B cell (primary cell): ENCODE data around the gene SLC12A6. TPM values are rescaled to one million over a fixed set of nuclear protein-coding genes. Genes with fewer than 3 reads are reported as not detected.

Experiments
- ATAC-seq: fragments of 200-7000 bp; cut with Tn5 transposase; one replicate; pipeline ENCODE4 v1.10.0; 2021; ENCODE audit warnings: low read depth, mild to moderate bottlenecking, moderate number of reproducible peaks, moderate library complexity
- CTCF ChIA-PET: fragments of 350-600 bp; sonication (Branson Sonifier 250); formaldehyde crosslinking; loops from one replicate; lab custom pipeline; 2021; ENCODE audit warnings: antibody characterized with exemption, inconsistent platforms; lab: Charles Lee
- POLR2A ChIA-PET: fragments of 350-600 bp; sonication (Branson Sonifier 250); formaldehyde crosslinking; loops from one replicate; lab custom pipeline; 2021; ENCODE audit warnings: antibody characterized with exemption; lab: Charles Lee
- DNase-seq: peaks from one replicate; pipeline ENCODE4 v3.0.0; 2013
- H2AFZ ChIP-seq: 2 replicates; pipeline ENCODE4 v1.6.1; 2012; ENCODE audit warnings: mild to moderate bottlenecking, low read depth, low read length; ENCODE audit not compliant: insufficient read depth, poor library complexity, severe bottlenecking
- H3K27ac ChIP-seq, 2 donors: 1 replicate in 1 of 2; 2 replicates in 1 of 2; pipeline ENCODE4 v1.5.1; 2012 to 2013; ENCODE audit warnings: low read length in 2 of 2, mild to moderate bottlenecking in 2 of 2, moderate library complexity in 1 of 2
- H3K27me3 ChIP-seq, 4 experiments: fragments of 200-600 bp in 1 of 4; sonication (generic) in 1 of 4; replicated peaks in 1 of 4; 1 replicate in 2 of 4; 2 replicates in 2 of 4; pipeline versions ENCODE4 v1.6.1 to v1.7.0; 2013 to 2016; ENCODE audit warnings: low read length in 3 of 4, mild to moderate bottlenecking in 2 of 4, mixed read lengths in 1 of 4, moderate library complexity in 1 of 4; ENCODE audit not compliant: insufficient read depth in 4 of 4, control insufficient read depth in 3 of 4; ENCODE audit errors: control extremely low read depth in 1 of 4
- H3K36me3 ChIP-seq, 2 experiments: replicated peaks in 1 of 2; 1 replicate in 1 of 2; 2 replicates in 1 of 2; pipeline versions ENCODE4 v1.6.1 to v1.7.1; 2013; ENCODE audit warnings: low read length in 1 of 2; ENCODE audit not compliant: insufficient read depth in 2 of 2, control insufficient read depth in 1 of 2; ENCODE audit errors: control extremely low read depth in 1 of 2, extremely low read depth in 1 of 2
- H3K4me1 ChIP-seq, 2 donors: fragments of 200-600 bp in 1 of 2; sonication (generic) in 1 of 2; 1 replicate in 1 of 2; 2 replicates in 1 of 2; pipeline versions ENCODE4 v1.5.1 to v1.6.1; 2013 to 2017; ENCODE audit warnings: low read length in 2 of 2; ENCODE audit not compliant: control insufficient read depth in 2 of 2, insufficient read depth in 2 of 2
- H3K4me2 ChIP-seq: replicated peaks from 2 replicates; pipeline ENCODE3; 2012; ENCODE audit warnings: mild to moderate bottlenecking, low read depth, low read length; ENCODE audit not compliant: poor library complexity, severe bottlenecking
- H3K4me3 ChIP-seq, 5 experiments: fragments of 200-600 bp in 1 of 5; sonication (generic) in 1 of 5; 1 replicate in 3 of 5; 2 replicates in 2 of 5; pipeline versions ENCODE4 v1.5.1 to v1.7.0; 2011 to 2016; ENCODE audit warnings: low read length in 4 of 5, mild to moderate bottlenecking in 4 of 5, low read depth in 2 of 5, control low read depth in 1 of 5, moderate library complexity in 1 of 5; ENCODE audit not compliant: insufficient read depth in 1 of 5; ENCODE audit errors: control extremely low read depth in 1 of 5, extremely low read depth in 1 of 5
- H3K79me2 ChIP-seq: fragments of 200-600 bp; sonication (generic); one replicate; pipeline ENCODE4 v1.6.0; 2016; ENCODE audit warnings: low read length; ENCODE audit not compliant: control insufficient read depth, insufficient read depth
- H3K9ac ChIP-seq: fragments of 200-600 bp; sonication (generic); 2 replicates; pipeline ENCODE4 v1.6.1; 2017; ENCODE audit warnings: mild to moderate bottlenecking, low read length, moderate library complexity
- H3K9me3 ChIP-seq, 3 donors: one replicate each; pipeline versions ENCODE4 v1.6.1 to v1.7.1; 2013; ENCODE audit warnings: low read length in 2 of 3; ENCODE audit not compliant: control insufficient read depth in 2 of 3, insufficient read depth in 1 of 3; ENCODE audit errors: control extremely low read depth in 1 of 3
- H4K20me1 ChIP-seq: 2 replicates; pipeline ENCODE4 v1.6.0; 2012; ENCODE audit warnings: mild to moderate bottlenecking, low read length; ENCODE audit not compliant: insufficient read depth, control insufficient read depth, poor library complexity, severe bottlenecking
- H3K27ac Mint-ChIP-seq: one replicate; pipeline ENCODE4 v1.8.0; 2021; ENCODE audit warnings: mixed read lengths
- H3K27me3 Mint-ChIP-seq: one replicate; pipeline ENCODE4 v1.8.0; 2021; ENCODE audit warnings: mixed read lengths
- H3K4me1 Mint-ChIP-seq: one replicate; pipeline ENCODE4 v1.8.0; 2021; ENCODE audit warnings: mixed read lengths
- H3K4me3 Mint-ChIP-seq: one replicate; pipeline ENCODE4 v1.8.0; 2021; ENCODE audit warnings: mixed read lengths
- H3K9me3 Mint-ChIP-seq: one replicate; pipeline ENCODE4 v1.8.0; 2022; ENCODE audit warnings: mixed read lengths; ENCODE audit not compliant: insufficient read depth
- EZH2 ChIP-seq: IDR thresholded peaks from 2 replicates; pipeline ENCODE4 v1.6.1; 2012; ENCODE audit warnings: borderline replicate concordance, low read depth, mild to moderate bottlenecking, moderate library complexity, low read length; ENCODE audit not compliant: insufficient read depth, poor library complexity, severe bottlenecking
- WGBS: methylation state at CpG from one replicate; pipeline ENCODE4 v1.1.5; 2013; ENCODE audit warnings: missing lambda C conversion rate; ENCODE audit not compliant: insufficient coverage; 5-methylcytosine and 5-hydroxymethylcytosine counted together
- intact Hi-C: fragments of 100-400 bp; cut with micrococcal nuclease; formaldehyde crosslinking; loops from one replicate; pipeline ENCODE4 v1.10.0; 2022
- polyA plus RNA-seq: library from polyadenylated mRNA; depleted of rRNA; stranded (reverse); fragments of >200 nt; gene quantifications from 2 replicates; pipeline ENCODE4 v1.2.3, GENCODE V29; 2012
- total RNA-seq, 2 donors: library from RNA; stranded (reverse); fragments of 120-200 nt in 1 of 2; gene quantifications; 1 replicate in 1 of 2; 2 replicates in 1 of 2; pipeline versions ENCODE4 v1.2.3 to v1.2.4, GENCODE V29; 2013 to 2022
- TF ChIP-seq, protein P1 (sequence below): fragments of 200-600 bp; IDR thresholded peaks from one replicate; pipeline ENCODE4 v1.8.0; 2022; ENCODE audit warnings: antibody characterized with exemption, mild to moderate bottlenecking

The SLC12A6 gene
- total and polyA plus RNA-seq, 2 donors (not counting 1 experiment from before 2014, with no cell fraction given), result 75.8 to 141 TPM

DNA sequence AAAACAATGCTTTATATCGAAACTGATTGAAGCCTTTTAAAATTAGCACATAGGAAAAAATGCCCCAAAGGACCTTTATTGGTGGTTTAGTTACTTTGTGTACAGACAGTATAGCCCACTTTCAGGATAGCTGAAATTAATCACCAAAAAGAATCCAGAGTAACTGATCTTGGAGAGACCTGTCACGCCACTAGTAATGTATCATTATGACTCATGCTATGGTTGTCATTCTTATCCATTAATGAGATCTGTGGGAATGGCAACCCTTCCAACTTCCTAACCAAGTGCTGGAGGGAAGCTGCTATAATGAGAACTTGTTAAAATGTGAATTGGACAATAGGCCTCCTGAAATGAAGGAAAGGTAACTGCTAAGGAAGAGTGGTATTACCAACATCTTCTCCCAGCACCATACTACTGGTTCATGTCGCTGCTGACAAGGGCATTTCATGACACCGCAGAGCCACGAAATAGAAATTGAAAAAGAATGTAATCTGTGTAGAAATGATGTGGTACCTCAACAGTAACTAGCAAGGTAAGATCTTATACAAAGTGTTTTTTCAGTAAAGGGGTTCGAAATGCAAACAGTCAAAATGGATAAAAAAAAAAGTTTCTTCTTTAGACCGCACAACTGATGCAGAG is 119.9 kb downstream of the SLC12A6 start:
- 83% methylated on average over 1 of the region's 7 CpGs for WGBS
- Histone ChIP-seq H3K36me3 (no peaks in the 10 kb centered on the region), H3K27me3 (peaks cover 0 to 4% (median 0%) of the 10 kb centered on the region in 4 experiments), H3K4me1 (no peaks in the 10 kb centered on the region), H3K4me3 (no peak overlapping the region), H3K79me2 (no peaks in the 10 kb centered on the region), H3K9me3 (no peaks in the 10 kb centered on the region), H4K20me1 (no peaks in the 10 kb centered on the region), H3K27ac (no peak overlapping the region), H2AFZ (no peak overlapping the region), H3K4me2 (no peak overlapping the region), H3K9ac (no peak overlapping the region)
- no peak overlapping the region for H3K27ac Mint-ChIP-seq
- intact Hi-C loops, result no loop called here
- DNase-seq (no peak), ATAC-seq (no peak)
- ChIA-PET CTCF (interaction anchor here (1.2 kb wide), 1 partner anchor 157 kb away, joined by 3 read pairs; no protein-coding TSS in a partner anchor), POLR2A (no interaction called here)
- TF ChIP-seq EZH2, result no peak
- TF ChIP-seq, protein P1, sequence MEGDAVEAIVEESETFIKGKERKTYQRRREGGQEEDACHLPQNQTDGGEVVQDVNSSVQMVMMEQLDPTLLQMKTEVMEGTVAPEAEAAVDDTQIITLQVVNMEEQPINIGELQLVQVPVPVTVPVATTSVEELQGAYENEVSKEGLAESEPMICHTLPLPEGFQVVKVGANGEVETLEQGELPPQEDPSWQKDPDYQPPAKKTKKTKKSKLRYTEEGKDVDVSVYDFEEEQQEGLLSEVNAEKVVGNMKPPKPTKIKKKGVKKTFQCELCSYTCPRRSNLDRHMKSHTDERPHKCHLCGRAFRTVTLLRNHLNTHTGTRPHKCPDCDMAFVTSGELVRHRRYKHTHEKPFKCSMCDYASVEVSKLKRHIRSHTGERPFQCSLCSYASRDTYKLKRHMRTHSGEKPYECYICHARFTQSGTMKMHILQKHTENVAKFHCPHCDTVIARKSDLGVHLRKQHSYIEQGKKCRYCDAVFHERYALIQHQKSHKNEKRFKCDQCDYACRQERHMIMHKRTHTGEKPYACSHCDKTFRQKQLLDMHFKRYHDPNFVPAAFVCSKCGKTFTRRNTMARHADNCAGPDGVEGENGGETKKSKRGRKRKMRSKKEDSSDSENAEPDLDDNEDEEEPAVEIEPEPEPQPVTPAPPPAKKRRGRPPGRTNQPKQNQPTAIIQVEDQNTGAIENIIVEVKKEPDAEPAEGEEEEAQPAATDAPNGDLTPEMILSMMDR, result no peak
- no peaks in the 10 kb centered on the region for H3K27me3 Mint-ChIP-seq
- H3K9me3 Mint-ChIP-seq, result no peaks in the 10 kb centered on the region
- H3K4me1 Mint-ChIP-seq, result no peaks in the 10 kb centered on the region
- H3K4me3 Mint-ChIP-seq, result no peak overlapping the region

DNA sequence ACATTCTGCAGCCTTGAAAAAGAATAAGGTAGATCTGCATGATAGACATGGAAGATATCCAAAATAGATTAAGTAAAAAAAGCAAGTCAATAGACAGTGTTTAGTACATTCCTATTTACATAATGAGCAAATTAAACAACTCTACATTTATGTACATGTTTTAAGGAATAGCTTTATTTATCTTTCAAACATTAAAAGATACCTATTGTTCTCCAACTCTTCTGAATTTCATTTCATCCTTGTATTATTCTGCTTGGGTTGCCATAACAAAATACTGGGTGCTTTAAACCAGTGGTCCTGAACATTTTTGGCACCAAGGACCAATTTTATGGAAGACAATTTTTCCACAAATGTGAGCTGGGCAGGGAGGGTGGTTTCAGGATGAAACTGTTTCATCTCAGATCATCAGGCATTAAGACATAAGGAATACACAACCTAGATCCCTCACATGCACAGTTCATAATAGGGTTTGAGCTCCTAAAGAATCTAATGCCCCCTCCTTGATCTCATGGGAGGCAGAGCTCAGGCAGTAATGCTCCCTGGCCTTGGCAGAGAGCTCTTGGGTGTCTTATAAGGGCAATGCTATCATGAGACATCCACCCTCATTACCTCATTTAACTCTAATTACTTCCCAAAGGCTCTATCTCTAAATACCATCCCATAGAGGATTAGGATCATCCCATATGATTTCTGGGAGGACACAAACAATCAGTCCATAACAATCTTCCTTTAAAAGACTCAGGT is 120.9 kb downstream of the SLC12A6 start:
- intact Hi-C loops, result no loop called here
- Histone ChIP-seq H3K9me3 (no peaks in the 10 kb centered on the region), H4K20me1 (no peaks in the 10 kb centered on the region), H2AFZ (no peak overlapping the region), H3K4me1 (no peaks in the 10 kb centered on the region), H3K9ac (no peak overlapping the region), H3K36me3 (no peaks in the 10 kb centered on the region), H3K27ac (no peak overlapping the region), H3K4me3 (no peak overlapping the region), H3K4me2 (no peak overlapping the region), H3K79me2 (no peaks in the 10 kb centered on the region), H3K27me3 (peaks cover 0 to 4% (median 0%) of the 10 kb centered on the region in 4 experiments)
- no peak overlapping the region for H3K27ac Mint-ChIP-seq
- no peaks in the 10 kb centered on the region for H3K9me3 Mint-ChIP-seq
- TF ChIP-seq EZH2, result no peak
- TF ChIP-seq, protein P1, result no peak
- POLR2A ChIA-PET, result no interaction called here
- no peaks in the 10 kb centered on the region for H3K27me3 Mint-ChIP-seq
- no peaks in the 10 kb centered on the region for H3K4me1 Mint-ChIP-seq
- ATAC-seq, result no peak
- no peak for DNase-seq
- H3K4me3 Mint-ChIP-seq, result no peak overlapping the region
- CTCF ChIA-PET, result interaction anchor here (1.0 to 1.2 kb wide), 2 partner anchors 60 to 156 kb away, joined by 3 read pairs; no protein-coding TSS in a partner anchor
